HG03103 (cell line): Measurements from ENCODE around the gene IGSF22.

Experiments
- ATAC-seq: cut with Tn5 transposase; IDR thresholded peaks from one replicate; pipeline ENCODE4 v1.9.1; 2021; ENCODE audit warnings: low read depth; ENCODE audit not compliant: unreplicated experiment

IGSF22 gene

GRCh38 chr11:18726040-18726439 lies at the start of gene IGSF22:
TSS of gene IGSF22 (minus strand) at chr11:18726188. CDS start at chr11:18724236, 1,952 bp downstream.
- ATAC-seq, result no peak

- no peak for ATAC-seq
Observed at GRCh38 chr11:18774801-18775200, 48.8 kb upstream of the IGSF22 start.

DNA sequence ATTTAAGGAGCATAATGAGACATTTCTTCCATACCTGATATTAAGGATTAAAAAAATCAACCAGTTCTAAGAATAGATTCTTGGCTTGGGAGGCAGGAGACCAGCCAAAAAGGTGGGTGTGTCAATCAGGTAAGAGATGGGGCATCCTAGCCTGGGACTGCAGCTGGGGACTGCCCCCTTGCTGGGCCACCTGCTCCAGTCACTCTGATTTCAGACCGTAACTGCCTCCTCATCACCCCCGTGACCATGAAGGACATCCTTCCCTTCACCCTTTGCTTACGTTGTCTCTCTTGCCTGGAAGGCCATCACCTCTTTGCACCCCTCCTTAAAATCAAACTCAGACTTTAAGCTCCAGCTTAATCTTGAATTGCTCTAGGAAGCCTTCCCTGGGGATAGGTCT lies 47.7 kb upstream of the IGSF22 start:
- no peak for ATAC-seq

DNA sequence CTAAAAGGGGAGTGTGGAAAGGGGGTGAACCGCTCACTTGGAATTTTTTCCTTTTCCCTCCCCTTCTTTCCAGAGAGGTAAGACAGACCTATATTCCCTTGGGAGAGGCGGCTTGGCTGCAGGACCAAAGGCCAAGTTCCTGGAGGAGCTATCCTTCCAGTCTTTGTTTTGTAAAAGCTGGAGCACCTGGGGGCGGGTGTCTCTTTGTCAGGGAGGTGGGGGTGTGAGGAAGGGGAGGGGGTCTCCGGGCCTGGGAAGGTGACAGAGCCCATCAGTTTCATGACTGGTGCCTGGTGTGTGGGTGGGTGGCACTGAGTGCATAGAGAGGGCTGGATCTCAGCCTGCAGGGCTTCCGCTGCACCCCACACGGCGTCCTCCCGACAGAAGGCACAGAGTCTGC lies 47.1 kb upstream of the IGSF22 start:
- ATAC-seq, result no peak

GRCh38 chr11:18772211-18772610 lies 46.2 kb upstream of the IGSF22 start:
- no peak for ATAC-seq

DNA sequence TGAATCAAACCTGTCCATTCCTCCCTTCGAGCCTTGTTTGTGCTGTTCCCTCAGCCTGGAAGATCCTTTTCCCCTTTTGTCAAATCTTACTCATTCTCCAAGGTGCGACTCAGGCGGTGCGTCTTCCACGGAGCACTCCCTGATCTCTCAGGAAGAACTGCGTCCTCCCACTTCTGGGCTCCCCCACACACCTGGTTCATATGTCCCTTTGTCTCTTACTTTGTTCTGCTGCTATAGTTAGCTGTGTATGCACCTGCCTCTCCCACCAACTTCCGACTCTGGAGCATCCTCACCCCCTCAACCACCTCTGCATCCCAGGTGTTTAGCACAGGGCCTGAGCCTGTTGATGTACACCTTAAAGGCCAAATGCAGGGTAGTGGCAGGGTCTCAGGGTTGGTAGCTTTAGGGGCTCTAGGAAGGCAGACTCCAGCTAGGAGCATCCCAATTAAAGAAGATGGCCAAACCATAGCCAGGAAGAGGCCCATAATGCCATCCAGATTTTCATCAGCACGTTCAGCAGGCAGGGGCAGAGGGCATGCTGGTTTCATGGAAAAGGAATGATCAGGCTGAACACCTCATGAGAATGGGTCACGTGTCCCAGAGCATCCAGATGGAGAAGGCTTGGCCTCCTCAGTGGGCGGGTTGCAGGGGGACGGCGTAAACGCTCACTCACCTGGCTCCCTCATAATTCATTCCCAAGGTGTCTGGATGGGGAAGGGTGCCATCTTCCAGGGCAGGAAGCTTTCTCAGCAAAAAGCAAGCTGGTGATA lies 45.5 kb upstream of the IGSF22 start:
- ATAC-seq, result no peak

GRCh38 chr11:18770479-18771125 lies 44.6 kb upstream of the IGSF22 start:
- no peak for ATAC-seq

GRCh38 chr11:18769802-18770456 lies 43.9 kb upstream of the IGSF22 start:
- ATAC-seq, result no peak

GRCh38 chr11:18768978-18769377 lies 43.0 kb upstream of the IGSF22 start:
- ATAC-seq, result no peak

DNA sequence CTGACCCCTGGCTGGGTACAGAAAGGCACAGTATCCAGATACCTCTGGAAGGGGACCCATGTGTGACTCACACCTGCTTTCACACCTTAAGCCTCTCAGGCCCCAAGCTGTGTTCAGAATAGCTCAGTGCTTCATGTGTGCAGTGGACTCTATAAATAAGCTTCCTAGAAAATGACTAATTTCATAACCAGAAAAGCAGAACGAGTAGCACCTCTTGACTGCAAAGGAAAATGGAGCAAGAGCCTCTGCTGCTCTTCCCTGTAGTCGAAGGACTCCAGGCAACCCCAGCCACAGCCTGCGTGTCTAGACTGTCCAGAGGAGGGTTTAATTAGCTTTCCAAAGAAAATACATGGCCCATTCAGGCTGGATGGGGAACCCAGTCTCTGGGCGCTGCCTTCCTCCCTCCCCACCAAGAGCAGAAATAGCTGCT lies 42.5 kb upstream of the IGSF22 start:
- ATAC-seq, result peak; percentile 82

- no peak for ATAC-seq
Observed at GRCh38 chr11:18766015-18766414, 40.0 kb upstream of the IGSF22 start.

GRCh38 chr11:18765554-18765953 lies 39.6 kb upstream of the IGSF22 start:
- no peak for ATAC-seq

DNA sequence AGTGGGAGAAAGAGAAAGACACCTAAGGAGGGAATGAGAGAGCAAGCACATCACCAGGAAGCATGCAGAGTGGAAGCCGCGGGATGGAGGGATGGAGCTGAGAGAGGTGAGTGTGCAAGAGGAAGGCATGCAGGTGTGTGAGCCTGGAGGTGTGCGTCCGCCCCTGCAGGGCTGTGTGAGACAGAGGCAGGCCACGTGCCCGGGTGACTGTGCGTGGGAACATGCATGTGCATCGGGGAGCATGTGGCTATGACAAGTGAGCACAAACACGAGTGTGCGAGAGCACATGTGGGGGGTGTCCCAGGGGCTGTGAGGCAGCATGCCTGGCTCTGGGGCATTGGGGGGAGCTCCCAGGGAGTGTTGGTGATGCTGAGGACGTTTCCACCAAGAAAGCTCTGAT lies 35.8 kb upstream of the IGSF22 start:
- ATAC-seq, result no peak

DNA sequence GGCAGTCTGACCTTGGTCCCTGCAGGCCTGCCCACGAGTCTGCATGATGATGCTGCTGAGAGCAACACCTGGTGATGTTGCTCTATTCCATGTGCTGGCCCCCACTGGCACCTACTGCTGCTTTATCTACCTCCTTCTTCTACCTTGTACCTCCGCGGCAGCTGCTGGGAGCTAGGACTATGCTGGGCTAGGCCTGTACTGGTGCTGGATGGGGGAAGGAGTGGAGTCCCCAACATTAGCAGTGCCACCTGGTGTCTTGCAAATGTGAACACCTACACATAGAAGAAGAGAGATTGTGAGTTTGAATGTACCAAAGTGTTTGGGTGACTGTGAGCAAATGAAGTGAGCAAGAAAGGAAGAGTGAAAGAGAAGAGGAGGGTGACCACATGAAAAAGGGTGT lies 35.2 kb upstream of the IGSF22 start:
- no peak for ATAC-seq

GRCh38 chr11:18757811-18758210 lies 31.8 kb upstream of the IGSF22 start:
- no peak for ATAC-seq

DNA sequence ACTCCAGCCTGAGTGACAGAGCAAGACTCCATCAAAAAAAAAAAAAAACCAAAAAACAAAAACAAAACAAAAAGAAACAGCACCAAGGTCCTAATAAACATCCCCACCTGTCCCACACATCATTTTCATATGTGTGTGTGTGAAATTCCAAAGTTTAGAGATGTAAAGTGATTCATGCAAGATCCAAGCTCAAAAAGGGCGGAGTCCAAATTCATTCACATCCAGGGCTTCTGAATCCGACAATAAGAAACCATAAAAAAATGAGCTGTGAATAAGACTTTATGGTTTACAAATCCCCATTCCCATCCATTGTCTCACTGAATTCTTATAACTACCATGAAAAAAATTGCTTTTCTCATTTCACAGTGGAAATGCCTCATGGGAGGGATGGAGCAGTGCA lies 30.9 kb upstream of the IGSF22 start:
- no peak for ATAC-seq

DNA sequence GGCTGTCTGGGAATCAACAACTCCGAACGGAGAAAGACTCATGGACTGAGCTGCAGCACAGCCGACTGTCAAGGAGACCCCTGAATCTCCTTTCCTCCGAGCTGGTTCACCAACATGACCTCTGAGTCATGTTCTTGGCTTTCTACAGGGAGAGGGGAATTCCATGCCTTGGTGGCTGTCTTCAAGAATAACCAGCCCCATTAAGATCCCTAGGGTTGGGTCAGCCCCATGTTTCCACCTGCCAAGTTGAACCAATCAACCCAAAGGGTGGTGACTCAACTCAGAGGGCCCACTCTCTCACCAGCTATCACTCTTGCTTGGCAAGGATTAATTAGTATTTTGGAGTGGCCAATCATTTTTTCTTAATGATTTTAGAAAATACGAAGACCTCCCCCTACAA lies 28.3 kb upstream of the IGSF22 start:
- ATAC-seq, result no peak

- no peak for ATAC-seq
Observed at GRCh38 chr11:18752502-18752901, 26.5 kb upstream of the IGSF22 start.

GRCh38 chr11:18750944-18751343 lies 25.0 kb upstream of the IGSF22 start:
- no peak for ATAC-seq

DNA sequence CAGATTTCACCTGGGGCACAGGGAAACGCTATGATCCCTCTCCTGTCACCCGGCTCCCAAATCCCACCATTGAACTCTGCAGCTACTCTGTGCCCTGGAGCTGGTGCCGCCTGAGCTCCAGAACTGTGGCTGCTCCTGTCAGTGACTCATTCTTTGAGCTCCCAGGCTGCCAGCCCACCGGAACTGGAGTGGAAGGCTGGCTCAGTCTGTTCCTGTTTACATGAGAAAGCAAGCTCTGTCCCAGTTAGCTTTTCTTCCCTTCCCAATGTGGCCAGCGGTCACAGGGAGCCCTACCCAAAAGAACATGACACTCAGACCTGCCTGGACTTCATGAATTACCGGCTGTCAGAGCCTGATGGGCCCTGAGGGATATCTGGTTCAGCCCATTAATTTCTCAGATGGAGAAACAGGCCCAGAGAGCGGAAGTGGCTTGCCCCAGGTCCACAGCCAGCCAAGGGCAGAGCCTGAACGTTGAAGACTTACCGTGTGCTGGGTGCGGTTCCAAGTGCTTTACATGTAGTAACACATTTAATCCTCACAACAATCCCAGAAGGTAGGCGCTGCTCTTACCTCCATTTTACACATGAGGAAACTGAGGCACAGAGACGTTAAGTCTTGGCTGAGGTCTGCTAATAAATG lies 23.8 kb upstream of the IGSF22 start:
- ATAC-seq, result no peak

DNA sequence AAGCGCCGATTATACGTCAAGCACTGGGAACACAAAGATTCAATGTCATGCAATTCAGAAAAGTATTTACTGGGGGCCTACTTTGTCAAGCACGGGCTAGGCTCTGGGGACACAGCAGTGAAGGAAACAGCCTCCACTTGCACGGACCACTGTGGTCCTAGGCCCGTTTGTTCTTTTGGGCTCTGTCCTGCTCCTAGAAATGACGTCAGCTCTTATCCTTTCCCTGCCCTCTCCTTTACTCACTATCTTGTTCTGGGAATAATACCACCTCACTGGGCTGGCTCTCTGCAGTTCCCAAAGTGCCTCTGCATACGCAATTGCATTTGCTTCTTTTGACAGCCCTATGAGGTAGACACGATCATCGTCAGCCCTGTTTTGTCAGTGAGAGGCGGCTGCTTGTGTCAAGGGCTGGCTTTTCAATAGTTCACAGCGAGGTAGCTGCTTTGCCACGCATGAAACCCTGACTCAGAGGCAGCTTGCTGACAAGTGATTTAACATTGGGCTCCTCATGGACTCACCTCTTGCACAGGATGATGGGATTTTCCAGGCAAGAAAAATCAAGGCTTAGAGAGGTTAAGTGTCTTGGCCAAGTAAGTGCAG lies 22.9 kb upstream of the IGSF22 start:
- ATAC-seq, result no peak
